ENCODE data around the gene USE1. TPM values are rescaled to one million over a fixed set of nuclear protein-coding genes. Genes with fewer than 3 reads are reported as not detected.

Gene USE1
- total and polyA plus RNA-seq, 9 donors, result 15.8 to 50.3 (median 30.9) TPM

GRCh38 chr19:17194608-17195007 is 20.5 kb upstream of the USE1 start:
- TF ChIP-seq CTCF (IDR thresholded peaks at IDR 0.05), result no peak
- no peak for TF ChIP-seq POLR2A (IDR thresholded peaks at IDR 0.05)
- TF ChIP-seq EP300 (IDR thresholded peaks at IDR 0.05), result no peak
- no peak overlapping the region for H3K27ac ChIP-seq
- intact Hi-C loops (cut with DNase I), result no loop called here
- no peaks in the 10 kb centered on the region for H3K4me1 ChIP-seq (ENCODE audit: insufficient read depth)
- no peaks in the 10 kb centered on the region for H3K27me3 ChIP-seq
- WGBS, 3 donors, result 93 to 96% (median 94%) methylated on average over 16 of the region's 16 CpGs
- H3K36me3 ChIP-seq, result no peaks in the 10 kb centered on the region
- no peak overlapping the region for H3K4me3 ChIP-seq
- DNase-seq, result no peak
- H3K9me3 ChIP-seq, result no peaks in the 10 kb centered on the region

GRCh38 chr19:17195106-17195505 is 20.1 kb upstream of the USE1 start:
- TF ChIP-seq POLR2A (IDR thresholded peaks at IDR 0.05) (no peak), CTCF (IDR thresholded peaks at IDR 0.05) (no peak)
- DNase-seq, result no peak
- intact Hi-C loops (cut with DNase I), result no loop called here
- Histone ChIP-seq H3K27me3 (no peaks in the 10 kb centered on the region), H3K4me3 (no peak overlapping the region), H3K4me1 (ENCODE audit: insufficient read depth) (no peaks in the 10 kb centered on the region), H3K36me3 (no peaks in the 10 kb centered on the region), H3K27ac (no peak overlapping the region), H3K9me3 (no peaks in the 10 kb centered on the region)
- 95 to 96% (median 96%) methylated on average over 21 to 23 of the region's 23 CpGs for WGBS, 3 donors

- Histone ChIP-seq H3K4me1 (ENCODE audit: insufficient read depth) (no peaks in the 10 kb centered on the region), H3K27me3 (no peaks in the 10 kb centered on the region), H3K4me3 (no peak overlapping the region), H3K27ac (no peak overlapping the region), H3K9me3 (no peaks in the 10 kb centered on the region), H3K36me3 (no peaks in the 10 kb centered on the region)
- TF ChIP-seq EP300 (IDR thresholded peaks at IDR 0.05) (no peak), POLR2A (IDR thresholded peaks at IDR 0.05) (no peak), CTCF (IDR thresholded peaks at IDR 0.05) (no peak)
- intact Hi-C loops (cut with DNase I), result no loop called here
- DNase-seq, result no peak
- 96 to 98% (median 96%) methylated on average over 7 of the region's 7 CpGs for WGBS, 3 donors
Measured at GRCh38 chr19:17196610-17197009, 18.5 kb upstream of the USE1 start.

- H3K4me3 ChIP-seq, result no peak overlapping the region
- WGBS, 3 donors, result 94 to 95% (median 94%) methylated on average over 16 of the region's 16 CpGs
- H3K27ac ChIP-seq, result no peak overlapping the region
- DNase-seq, result no peak
- no peaks in the 10 kb centered on the region for H3K36me3 ChIP-seq
- H3K27me3 ChIP-seq, result no peaks in the 10 kb centered on the region
- intact Hi-C loops (cut with DNase I), result no loop called here
- no peaks in the 10 kb centered on the region for H3K9me3 ChIP-seq
- no peaks in the 10 kb centered on the region for H3K4me1 ChIP-seq (ENCODE audit: insufficient read depth)
- no peak for TF ChIP-seq CTCF (IDR thresholded peaks at IDR 0.05)
- TF ChIP-seq POLR2A (IDR thresholded peaks at IDR 0.05), result no peak
- TF ChIP-seq EP300 (IDR thresholded peaks at IDR 0.05), result no peak
Measured at GRCh38 chr19:17197666-17198065, 17.5 kb upstream of the USE1 start.
